Smooth muscle cell (in vitro differentiated cells): Measurements from ENCODE around the gene NMRAL1. TPM values are rescaled to one million over a fixed set of nuclear protein-coding genes. Genes with fewer than 3 reads are reported as not detected.

Experiments
- DNase-seq: peaks from one replicate; lab custom pipeline; 2025; ENCODE audit not compliant: unreplicated experiment; lab: John Stamatoyannopoulos, UW
- H2AFZ ChIP-seq: fragments of 200-600 bp; sonication (generic); 2 replicates; pipeline ENCODE4 v1.6.0; 2016; ENCODE audit warnings: antibody characterized with exemption, low read depth, mild to moderate bottlenecking
- H3F3A ChIP-seq: fragments of 200-600 bp; sonication (generic); 2 replicates; pipeline ENCODE4 v1.6.0; 2017; ENCODE audit warnings: antibody characterized with exemption, low read depth
- H3K27ac ChIP-seq: fragments of 200-600 bp; sonication (generic); 2 replicates; pipeline ENCODE4 v1.5.1; 2016; ENCODE audit warnings: low read depth, mild to moderate bottlenecking
- H3K27me3 ChIP-seq: fragments of 200-600 bp; sonication (generic); 2 replicates; pipeline ENCODE4 v1.6.1; 2016; ENCODE audit warnings: low read depth, mild to moderate bottlenecking
- H3K36me3 ChIP-seq: fragments of 200-600 bp; sonication (generic); 2 replicates; pipeline ENCODE4 v1.5.1; 2016; ENCODE audit warnings: low read depth
- H3K4me1 ChIP-seq: fragments of 200-600 bp; sonication (generic); 2 replicates; pipeline ENCODE4 v1.5.1; 2016; ENCODE audit warnings: low read depth
- H3K4me2 ChIP-seq: fragments of 200-600 bp; sonication (generic); 2 replicates; pipeline ENCODE4 v1.6.0; 2016; ENCODE audit warnings: mild to moderate bottlenecking
- H3K4me3 ChIP-seq: fragments of 200-600 bp; sonication (generic); 2 replicates; pipeline ENCODE4 v1.5.1; 2016; ENCODE audit warnings: mild to moderate bottlenecking
- H3K79me2 ChIP-seq: fragments of 200-600 bp; sonication (generic); 2 replicates; pipeline ENCODE4 v1.6.0; 2016; ENCODE audit warnings: low read depth, mild to moderate bottlenecking
- H3K9ac ChIP-seq: fragments of 200-600 bp; sonication (generic); 2 replicates; pipeline ENCODE4 v1.6.0; 2016; ENCODE audit warnings: low read depth
- H3K9me3 ChIP-seq: fragments of 200-600 bp; sonication (generic); replicated peaks from 2 replicates; pipeline ENCODE4 v1.5.1; 2016; ENCODE audit warnings: low read depth
- H4K20me1 ChIP-seq: fragments of 200-600 bp; sonication (generic); 2 replicates; pipeline ENCODE4 v1.6.0; 2016; ENCODE audit warnings: low read depth
- WGBS: methylation state at CpG from one replicate; pipeline ENCODE4 v1.1.7; 2016; ENCODE audit warnings: low lambda C conversion rate; 5-methylcytosine and 5-hydroxymethylcytosine counted together
- polyA plus RNA-seq: library from polyadenylated mRNA; unstranded; fragments of >200 nt; fragmentation: Nextera tagmentation; extraction: Ambion mirVana; gene quantifications from 2 replicates; pipeline ENCODE4 v1.2.1, GENCODE V29; 2016
- total RNA-seq: library from RNA; depleted of rRNA; stranded (reverse); fragments of >200 nt; gene quantifications from 2 replicates; pipeline ENCODE4 v1.2.3, GENCODE V29; 2014
- TF ChIP-seq, protein P1 (sequence below): fragments of 200-600 bp; sonication (generic); IDR thresholded peaks from 2 replicates; pipeline ENCODE4 v1.5.1; 2017; ENCODE audit warnings: borderline replicate concordance, mild to moderate bottlenecking, antibody characterized with exemption; ENCODE audit not compliant: insufficient read depth, poor library complexity, severe bottlenecking

Gene NMRAL1
- total and polyA plus RNA-seq, 2 experiments from 2014 or later: 27.1 to 51.8 TPM

DNA sequence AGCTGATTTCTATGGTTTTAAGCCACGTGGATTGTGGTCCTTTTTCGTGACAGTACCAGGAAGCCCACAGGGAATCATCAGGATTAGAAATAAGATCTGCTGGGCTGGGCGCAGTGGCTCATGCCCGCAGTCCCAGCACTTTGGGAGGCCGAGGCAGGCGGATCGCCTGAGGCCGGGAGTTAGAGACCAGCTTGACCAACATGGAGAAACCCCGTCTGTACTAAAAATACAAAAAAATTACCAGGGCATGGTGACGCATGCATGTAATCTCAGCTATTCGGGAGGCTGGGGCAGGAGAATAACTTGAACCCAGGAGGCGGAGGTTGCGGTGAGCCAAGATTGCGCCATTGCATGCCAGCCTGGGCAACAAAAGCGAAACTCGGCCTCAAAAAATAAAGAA lies 6.5 kb downstream of the NMRAL1 start:
- TF ChIP-seq, protein P1, sequence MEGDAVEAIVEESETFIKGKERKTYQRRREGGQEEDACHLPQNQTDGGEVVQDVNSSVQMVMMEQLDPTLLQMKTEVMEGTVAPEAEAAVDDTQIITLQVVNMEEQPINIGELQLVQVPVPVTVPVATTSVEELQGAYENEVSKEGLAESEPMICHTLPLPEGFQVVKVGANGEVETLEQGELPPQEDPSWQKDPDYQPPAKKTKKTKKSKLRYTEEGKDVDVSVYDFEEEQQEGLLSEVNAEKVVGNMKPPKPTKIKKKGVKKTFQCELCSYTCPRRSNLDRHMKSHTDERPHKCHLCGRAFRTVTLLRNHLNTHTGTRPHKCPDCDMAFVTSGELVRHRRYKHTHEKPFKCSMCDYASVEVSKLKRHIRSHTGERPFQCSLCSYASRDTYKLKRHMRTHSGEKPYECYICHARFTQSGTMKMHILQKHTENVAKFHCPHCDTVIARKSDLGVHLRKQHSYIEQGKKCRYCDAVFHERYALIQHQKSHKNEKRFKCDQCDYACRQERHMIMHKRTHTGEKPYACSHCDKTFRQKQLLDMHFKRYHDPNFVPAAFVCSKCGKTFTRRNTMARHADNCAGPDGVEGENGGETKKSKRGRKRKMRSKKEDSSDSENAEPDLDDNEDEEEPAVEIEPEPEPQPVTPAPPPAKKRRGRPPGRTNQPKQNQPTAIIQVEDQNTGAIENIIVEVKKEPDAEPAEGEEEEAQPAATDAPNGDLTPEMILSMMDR: no peak
- H3K27ac ChIP-seq: no peak overlapping the region
- H3K4me3 ChIP-seq: no peak overlapping the region
- no peaks in the 10 kb centered on the region for H3K9me3 ChIP-seq
- no peak overlapping the region for H3K9ac ChIP-seq
- no peaks in the 10 kb centered on the region for H3K79me2 ChIP-seq
- no peaks in the 10 kb centered on the region for H4K20me1 ChIP-seq
- no peaks in the 10 kb centered on the region for H3K36me3 ChIP-seq
- DNase-seq: no peak
- no peak overlapping the region for H2AFZ ChIP-seq
- no peaks in the 10 kb centered on the region for H3F3A ChIP-seq
- H3K4me2 ChIP-seq: no peak overlapping the region
- WGBS: 98% methylated on average over 16 of the region's 16 CpGs
- H3K4me1 ChIP-seq: no peaks in the 10 kb centered on the region
- H3K27me3 ChIP-seq: no peaks in the 10 kb centered on the region

DNA sequence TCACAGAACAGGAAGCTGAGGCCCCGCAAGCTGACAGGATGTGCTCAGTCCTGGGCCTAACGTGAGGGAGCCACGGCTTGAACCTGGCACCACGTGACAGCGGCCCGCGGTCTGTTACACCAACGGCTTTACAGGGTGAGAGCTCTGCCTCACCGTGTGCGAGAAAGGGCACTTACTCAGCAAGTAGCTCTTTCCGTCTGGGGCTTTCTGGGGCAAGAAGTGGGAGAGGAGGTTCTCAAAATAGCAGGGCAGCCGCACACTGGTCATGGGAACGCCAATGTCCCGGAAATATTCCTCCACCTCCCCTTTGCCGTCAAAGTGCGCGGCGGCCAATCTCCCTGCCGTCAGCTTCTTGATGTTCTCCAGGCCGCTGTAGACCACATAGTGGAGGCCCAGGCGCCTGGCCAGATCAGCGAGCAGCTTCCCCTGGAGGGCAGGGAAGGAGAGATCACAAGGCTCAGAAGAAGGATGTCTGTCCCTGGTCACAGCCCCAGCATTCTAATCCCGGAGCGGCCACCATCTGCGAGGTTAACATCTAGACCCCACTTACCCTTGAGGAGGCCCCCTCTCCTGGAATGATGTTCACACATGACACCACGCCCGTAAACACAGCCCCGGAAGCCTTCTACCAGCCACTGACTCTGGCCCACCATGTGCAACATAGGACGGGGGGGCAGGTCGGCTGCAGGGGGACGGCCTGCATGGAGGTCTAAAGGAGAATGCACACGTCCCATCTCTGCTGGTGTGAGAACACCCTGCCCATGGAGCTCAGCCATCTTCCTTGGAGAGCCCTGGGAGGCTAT lies 8.2 kb downstream of the NMRAL1 start:
- Histone ChIP-seq H4K20me1 (no peaks in the 10 kb centered on the region), H3K27me3 (no peaks in the 10 kb centered on the region), H3K36me3 (no peaks in the 10 kb centered on the region), H3F3A (no peaks in the 10 kb centered on the region), H3K9ac (no peak overlapping the region), H3K4me2 (no peak overlapping the region), H3K4me3 (no peak overlapping the region), H3K4me1 (no peaks in the 10 kb centered on the region), H3K27ac (no peak overlapping the region), H3K79me2 (no peaks in the 10 kb centered on the region), H2AFZ (no peak overlapping the region), H3K9me3 (no peaks in the 10 kb centered on the region)
- DNase-seq: no peak
- TF ChIP-seq, protein P1: no peak
- WGBS: 94% methylated on average over 32 of the region's 32 CpGs

DNA sequence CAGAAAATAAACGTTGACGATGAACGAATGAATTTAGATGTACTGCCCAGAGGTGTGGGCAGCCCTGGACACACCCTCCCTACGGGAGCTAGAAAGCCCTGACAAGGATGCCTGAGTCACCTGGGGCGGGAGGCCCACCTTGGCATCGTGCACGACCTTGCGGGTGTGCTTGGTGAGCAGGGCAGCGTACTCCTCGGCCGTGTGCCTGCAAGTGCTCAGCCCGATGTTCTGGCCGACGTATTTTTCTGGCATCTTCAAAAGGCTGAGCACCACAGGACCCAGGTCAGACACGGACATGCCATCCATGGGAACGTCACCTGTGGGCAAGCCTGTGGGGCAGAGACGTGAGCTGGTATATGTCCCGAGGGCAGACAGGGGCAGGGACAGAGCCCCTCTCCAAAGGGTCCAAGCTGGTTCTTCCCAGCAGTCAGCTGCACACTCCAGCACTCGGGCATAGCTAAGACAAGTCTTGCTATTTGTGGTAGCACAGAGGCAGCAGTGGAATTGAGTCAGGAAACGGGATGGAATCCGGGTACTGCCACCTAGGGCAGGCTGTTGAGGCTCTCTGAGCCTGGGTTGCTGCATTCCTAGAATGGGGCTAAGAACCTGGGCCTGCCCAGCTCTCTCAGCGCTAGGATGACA lies 10.8 kb downstream of the NMRAL1 start:
- TF ChIP-seq, protein P1: no peak
- no peaks in the 10 kb centered on the region for H3K79me2 ChIP-seq
- H3K4me3 ChIP-seq: no peak overlapping the region
- no peaks in the 10 kb centered on the region for H3K27me3 ChIP-seq
- no peaks in the 10 kb centered on the region for H3K36me3 ChIP-seq
- no peak for DNase-seq
- 89% methylated on average over 22 of the region's 22 CpGs for WGBS
- H3F3A ChIP-seq: no peaks in the 10 kb centered on the region
- H3K9ac ChIP-seq: no peak overlapping the region
- peaks cover 5% of the 10 kb centered on the region for H4K20me1 ChIP-seq
- H3K4me1 ChIP-seq: no peaks in the 10 kb centered on the region
- H3K9me3 ChIP-seq: no peaks in the 10 kb centered on the region
- peak overlapping the region; percentile 11 for H3K4me2 ChIP-seq
- no peak overlapping the region for H2AFZ ChIP-seq
- peak overlapping the region; percentile 71 for H3K27ac ChIP-seq
